GM18502 (cell line): Measurements from ENCODE around the gene CHST7.
"Not testable (repeated sequence)": the region's sequence is repeated elsewhere in the genome, so short reads cannot be mapped to it uniquely, and the experiment has no call there.

ENCODE experiments used
- ATAC-seq: cut with Tn5 transposase; IDR thresholded peaks from one replicate; pipeline ENCODE4 v1.9.1; 2021; ENCODE audit warnings: mild to moderate bottlenecking; ENCODE audit not compliant: unreplicated experiment, poor library complexity

Gene CHST7

GRCh38 chrX:46573331-46573891 is at the start of gene CHST7:
Gene CHST7, plus strand, starts transcription at chrX:46573765. Its CDS starts 167 bp downstream, at chrX:46573932.
- peak; percentile 44 for ATAC-seq

- not testable (repeated sequence) for ATAC-seq
Observed at GRCh38 chrX:46528640-46529039, 44.9 kb upstream of the CHST7 start.

DNA sequence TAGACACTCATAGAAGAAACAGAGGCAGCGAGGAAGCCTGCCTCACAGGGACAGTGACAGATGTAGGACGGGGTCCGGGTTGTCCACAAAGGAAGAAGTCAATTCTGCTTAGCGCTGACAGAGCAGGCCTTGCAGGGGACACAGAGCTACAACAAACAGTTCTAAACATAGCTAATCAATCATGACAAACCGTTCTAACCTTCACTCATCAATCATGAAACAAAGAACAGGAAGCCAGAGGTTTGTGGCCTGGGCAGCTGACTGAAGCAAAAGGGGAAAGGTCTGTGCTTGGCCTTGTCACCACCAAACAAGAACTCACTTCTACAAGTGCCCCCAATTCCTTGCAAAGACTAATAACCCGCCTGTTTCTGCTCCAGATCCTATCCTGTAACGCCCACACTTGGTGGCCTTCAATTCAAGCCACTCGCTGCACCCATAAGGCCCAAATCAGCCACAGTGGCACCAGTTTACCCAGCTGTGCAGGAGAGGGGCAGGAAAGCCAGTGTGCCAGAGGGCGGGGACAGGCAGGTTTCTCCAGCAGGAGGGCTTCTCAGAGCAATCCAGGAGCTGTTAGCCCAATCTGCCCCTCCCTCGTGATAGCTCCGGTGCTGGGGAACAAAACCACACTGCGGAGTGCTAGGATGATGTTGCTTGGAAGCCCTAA is 43.7 kb upstream of the CHST7 start:
- ATAC-seq, result peak; percentile 59

GRCh38 chrX:46530404-46530908 is 43.1 kb upstream of the CHST7 start:
- not testable (repeated sequence) for ATAC-seq

- ATAC-seq, result no peak
Observed at GRCh38 chrX:46531442-46531841, 42.1 kb upstream of the CHST7 start.

GRCh38 chrX:46543441-46543840 is 30.1 kb upstream of the CHST7 start:
- ATAC-seq, result no peak

GRCh38 chrX:46544527-46544926 is 29.0 kb upstream of the CHST7 start:
- not testable (repeated sequence) for ATAC-seq

- peak; percentile 89 for ATAC-seq
Observed at GRCh38 chrX:46545111-46546005, 28.2 kb upstream of the CHST7 start, which contains the start of gene ZNF674. Gene ZNF674, minus strand, starts transcription at chrX:46545421. Its CDS starts 3,334 bp downstream, at chrX:46542087.

DNA sequence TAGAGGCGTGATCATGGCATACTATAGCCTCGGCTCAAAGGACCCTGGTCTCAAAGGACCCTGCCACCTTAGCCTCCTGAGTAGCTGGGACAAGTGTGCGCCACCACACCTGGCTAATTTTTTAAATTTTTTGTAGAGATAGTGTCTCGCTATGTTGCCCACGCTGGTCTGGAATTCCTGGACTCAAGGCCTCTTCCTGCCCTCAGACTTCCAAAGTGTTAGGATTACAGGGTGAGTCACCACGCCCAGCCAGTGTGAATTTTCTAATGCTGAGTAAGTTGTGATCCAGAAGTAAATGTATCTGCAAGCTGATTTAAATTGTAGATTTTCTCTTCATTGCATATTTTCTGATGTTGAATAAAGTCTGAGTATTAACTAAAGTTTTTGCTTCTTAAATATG is 25.7 kb upstream of the CHST7 start:
- no peak for ATAC-seq

GRCh38 chrX:46549914-46550313 is 23.7 kb upstream of the CHST7 start:
- ATAC-seq, result no peak

DNA sequence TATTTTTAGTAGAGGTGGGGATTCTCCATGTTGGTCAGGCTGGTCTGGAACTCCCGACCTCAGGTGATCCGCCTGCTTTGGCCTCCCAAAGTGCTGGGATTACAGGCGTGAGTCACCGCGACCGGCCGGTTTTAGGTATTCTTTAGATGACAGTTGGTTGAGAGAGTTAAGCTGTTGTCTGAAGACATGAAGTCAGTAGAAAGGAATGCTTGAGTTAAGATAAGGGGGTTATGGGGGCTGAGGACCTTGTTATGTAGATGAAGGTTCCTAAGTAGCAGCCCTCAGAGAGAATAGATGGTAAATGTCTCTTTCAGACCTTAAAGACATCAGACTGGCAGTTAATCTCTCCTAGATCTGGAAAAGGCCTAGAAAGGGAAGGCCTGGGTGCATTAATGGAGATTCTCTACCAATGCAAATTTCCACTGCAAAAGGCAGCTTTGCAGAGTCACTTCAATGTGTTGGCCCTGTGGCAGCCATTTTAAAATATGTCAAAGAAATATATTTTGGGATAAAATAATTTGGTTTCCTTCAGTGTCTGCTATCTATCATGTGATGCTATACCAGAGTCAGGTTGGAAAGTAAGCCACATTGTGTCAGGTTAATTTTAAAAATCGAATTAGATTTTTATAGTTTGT is 22.0 kb upstream of the CHST7 start:
- ATAC-seq, result no peak

DNA sequence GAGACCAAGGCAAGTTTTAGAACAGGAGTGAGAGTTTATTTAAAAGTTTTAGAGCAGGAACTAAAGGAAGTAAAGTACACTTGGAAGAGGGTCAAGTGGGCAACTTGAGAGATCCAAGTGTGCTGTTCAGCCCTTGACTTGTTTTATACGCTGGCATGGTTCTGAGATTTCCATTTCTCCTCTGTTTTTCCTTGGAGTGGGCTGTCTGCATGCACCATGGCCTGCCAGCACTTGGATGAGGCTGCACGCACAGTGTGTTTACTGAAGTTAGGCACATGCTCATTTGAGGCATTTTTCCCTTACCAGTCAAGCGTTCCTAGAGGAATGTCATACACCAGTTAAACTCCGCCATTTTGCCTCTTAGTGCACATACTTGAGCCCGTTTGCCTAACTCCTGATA is 19.6 kb upstream of the CHST7 start:
- ATAC-seq, result no peak

GRCh38 chrX:46554942-46555341 is 18.6 kb upstream of the CHST7 start:
- ATAC-seq, result no peak

DNA sequence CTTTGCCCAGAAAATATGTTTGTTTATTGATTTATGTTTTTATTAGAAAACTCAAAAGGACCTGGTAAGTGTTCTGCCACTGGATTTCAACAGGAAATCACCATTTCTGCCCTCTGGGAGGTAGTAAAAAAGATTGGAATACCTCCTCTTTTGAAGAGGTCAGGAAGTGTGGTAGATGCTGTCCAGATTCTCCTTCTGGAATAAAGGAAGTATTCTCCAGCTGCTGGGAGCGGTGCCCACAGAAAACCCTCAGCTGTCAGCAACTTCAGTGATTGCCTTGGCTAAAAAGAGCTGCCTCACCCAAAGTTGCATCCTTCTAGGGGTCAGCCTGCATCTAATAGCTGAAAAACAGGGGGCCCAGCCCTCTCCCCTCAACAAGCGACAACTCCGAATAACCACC is 14.5 kb upstream of the CHST7 start:
- no peak for ATAC-seq

GRCh38 chrX:46561824-46562657 is 11.5 kb upstream of the CHST7 start:
- ATAC-seq, result peak; percentile 98

DNA sequence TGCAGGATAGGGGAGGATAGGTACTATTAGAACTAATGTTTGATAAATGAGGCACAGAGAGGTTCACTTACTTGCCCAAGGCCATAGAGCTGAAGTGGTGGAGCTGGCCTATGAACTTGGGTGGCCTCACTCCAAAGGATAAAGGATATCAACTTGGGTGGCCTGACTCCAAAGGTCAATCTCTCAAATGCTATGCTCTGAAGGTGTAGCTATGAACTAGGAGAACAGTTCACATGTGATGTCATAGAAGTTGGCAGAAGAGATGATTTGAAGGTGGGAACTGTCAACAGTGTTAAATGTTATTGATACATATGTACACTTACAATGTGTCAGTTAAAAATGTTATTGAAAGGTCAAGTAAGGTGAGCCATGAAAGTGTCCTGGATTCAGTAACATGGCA is 6.2 kb upstream of the CHST7 start:
- no peak for ATAC-seq

DNA sequence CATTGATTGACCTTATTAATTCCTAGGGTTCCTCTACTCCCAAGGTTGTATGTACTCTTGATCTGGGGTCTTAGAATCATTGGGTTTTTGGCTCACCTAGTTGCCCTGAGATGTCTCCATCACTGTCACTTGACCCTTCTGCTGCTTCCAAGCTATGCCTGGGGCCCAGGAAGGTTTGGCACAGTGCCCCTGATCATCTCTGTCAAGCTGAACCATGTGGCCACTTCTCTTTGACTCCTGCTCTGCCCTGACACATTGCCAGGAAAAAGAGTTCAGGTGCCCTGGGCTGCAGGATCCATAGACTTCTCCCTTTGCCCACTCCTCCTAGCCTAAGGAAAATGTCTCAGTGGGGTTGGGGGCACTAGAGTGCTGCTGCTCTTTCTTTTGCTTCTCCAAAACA is 3.9 kb upstream of the CHST7 start:
- no peak for ATAC-seq

DNA sequence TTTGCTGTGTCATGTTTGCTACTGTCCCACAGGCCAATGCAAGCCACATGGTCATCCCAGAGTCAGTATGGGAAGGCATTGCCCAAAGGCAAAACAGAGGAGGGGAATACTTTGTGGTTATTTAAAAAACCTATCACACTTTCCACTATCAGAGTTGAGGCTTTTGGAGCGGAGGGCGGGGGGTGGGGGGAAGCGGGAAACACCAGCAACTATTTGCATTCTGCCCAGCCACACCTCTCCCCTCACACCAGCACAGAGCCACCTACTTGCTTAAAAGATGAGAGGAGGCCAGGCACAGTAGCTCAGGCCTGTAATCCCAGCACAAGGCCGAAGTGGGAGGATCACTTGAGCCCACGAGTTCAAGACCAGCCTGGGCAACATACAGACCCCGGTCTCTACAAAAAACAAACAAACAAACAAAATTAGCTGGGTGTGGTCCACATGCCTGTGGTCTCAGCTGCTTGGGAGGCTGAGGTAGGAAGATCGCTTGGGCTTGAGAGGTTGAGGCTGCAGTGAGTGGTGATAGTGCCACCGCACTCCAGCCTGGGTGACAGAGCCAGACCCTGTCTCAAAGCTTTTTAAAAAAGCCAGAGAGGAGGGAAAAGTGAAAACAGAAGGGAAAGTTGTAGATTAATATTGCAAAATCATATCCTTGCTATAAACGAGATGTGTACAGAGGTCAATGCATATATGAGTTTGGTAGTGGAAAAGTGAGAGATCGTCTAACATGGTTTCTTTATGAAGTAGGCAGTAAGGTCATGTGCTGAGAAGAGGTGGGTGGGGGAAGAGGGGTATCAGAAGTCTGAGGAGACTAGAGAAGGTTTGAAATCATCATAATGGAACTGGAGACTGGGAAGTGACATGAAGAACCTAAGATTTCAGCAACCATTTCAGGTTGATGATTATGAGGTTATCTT is 1.9 kb upstream of the CHST7 start:
- peak; percentile 24 for ATAC-seq
